GM18508 (cell line): Measurements from ENCODE around the gene ODC1.

ENCODE experiments used
- ATAC-seq: cut with Tn5 transposase; IDR thresholded peaks from one replicate; pipeline ENCODE4 v1.9.1; 2021; ENCODE audit warnings: moderate number of reproducible peaks; ENCODE audit not compliant: insufficient read depth, unreplicated experiment

Gene ODC1

DNA sequence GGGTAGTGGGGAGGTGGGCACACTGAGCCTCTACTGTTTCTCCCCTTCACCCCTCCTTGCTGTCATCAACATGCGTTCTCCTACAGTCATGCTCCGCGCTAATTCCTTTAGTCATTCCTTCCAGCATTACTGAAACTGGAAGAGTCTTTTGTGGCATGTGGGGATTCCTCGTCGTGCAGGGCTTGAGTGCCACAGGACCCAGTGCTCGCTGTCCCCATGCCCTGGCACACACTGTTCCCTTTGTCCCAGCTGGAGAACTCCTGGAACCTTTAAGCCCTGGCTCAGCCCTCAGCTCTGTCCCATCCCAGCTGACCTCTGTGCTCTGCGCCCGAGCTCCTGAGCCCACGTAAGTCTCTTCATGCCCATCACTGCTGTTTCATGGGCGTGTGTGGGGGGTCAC, 42.1 kb downstream of the ODC1 start:
- no peak for ATAC-seq

DNA sequence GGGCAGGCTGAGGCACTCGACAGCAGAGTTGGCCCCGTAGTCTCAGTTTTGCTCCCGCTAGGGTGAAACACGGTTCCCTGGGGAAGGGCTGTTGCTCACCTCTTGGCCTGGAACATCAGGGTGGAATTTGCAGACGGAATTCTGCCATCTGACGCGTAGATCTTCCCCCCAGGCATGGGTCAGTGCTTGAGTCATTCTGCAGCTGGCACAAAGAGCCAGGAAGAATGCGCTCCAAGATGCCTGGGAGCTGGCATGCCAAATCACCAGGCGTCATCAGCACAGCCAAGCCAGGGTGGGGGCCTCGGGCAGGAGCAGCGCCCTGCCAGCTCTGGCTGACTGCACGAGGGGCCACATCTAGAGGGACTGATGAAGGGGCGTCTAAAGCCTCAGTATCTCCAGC, 42.7 kb downstream of the ODC1 start:
- no peak for ATAC-seq

DNA sequence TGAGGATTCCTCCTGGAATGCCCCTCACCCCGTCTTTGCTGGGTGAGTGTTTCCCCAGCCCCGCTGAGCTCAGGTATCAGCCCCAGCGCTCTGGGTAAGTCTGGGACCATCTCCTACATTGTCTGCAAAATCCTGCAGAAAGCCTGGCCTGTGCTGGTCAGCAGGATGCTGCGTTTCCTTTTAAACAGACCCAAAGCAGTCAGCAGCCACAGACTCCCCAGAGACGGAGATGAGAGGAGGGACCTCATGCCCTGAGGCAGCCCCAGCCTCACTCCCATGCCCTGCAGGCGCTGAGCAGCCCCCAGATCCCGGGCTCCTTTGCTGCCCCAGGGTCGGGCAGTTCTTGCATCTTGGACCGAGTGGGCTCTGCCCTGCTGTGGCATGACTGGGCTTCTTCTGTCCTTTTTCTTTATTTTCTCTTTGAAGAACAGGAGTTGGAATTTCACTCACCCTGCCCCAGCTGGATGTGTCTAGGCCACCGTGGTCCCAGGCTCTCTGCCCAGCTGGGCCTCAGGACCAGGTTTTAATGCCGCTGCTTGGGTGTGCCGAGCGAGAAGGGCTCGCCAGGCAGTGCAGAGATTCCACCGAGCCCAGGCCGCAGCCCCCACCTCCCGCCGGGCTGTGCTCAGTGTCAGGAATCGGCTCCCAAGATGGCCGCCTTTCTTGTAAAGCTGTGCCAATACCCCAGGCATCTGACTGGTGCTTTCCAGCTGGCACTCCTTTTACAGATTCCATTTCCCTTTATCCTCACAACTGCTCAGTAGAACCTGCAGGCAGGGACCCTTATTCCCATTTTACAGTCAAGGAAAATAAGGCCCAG, 43.6 kb downstream of the ODC1 start:
- ATAC-seq = no peak

DNA sequence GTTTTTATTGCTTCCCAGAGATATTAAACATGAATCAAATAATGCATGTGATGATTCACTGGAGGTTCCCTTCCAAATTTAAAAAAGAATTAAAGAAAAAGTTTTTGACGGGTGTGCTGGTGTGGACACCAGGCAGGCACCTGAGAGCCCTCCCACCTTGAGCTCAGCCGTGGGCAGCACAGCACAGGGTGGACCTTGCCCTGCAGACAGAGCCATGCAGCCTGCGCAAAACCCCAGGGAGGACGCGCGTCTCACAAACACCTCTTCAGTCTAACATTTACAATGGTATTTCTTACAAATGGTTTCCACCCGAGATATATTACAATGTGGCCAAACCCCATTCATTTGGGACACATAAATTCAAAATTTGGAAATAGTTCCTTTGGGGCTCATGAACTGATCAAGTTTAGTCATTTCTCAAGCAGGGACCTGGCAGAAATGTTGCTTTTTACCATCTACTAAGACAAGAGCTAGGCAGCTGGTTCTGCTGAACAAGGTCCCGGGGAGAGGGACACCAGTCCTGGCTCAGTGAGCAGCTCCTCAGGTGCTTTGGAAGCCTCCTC, 45.4 kb downstream of the ODC1 start:
- ATAC-seq = no peak

DNA sequence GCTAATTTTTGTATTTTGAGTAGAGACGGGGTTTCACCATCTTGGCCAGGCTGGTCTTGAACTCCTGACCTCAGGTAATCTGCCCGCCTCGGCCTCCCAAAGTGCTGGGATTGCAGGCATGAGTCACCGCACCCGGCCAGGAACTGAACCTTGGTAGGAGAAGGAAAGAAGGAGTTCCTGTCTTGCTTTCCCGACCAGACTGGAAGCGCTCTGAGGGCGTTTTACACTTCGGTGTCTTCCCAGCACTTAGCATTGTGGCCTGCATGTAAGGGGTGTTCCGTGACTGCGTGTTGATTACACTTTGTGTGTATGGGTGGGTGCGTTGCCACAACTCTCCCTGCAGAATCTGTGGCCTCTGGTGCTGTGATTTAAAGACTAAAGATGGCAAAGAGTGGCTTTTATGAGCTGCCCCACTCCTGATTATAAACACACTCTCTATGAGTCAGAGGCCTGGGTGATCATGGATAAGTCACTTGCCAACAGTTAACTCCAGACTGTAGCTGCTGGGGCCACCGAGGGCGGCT, 46.0 kb downstream of the ODC1 start:
- ATAC-seq = no peak

DNA sequence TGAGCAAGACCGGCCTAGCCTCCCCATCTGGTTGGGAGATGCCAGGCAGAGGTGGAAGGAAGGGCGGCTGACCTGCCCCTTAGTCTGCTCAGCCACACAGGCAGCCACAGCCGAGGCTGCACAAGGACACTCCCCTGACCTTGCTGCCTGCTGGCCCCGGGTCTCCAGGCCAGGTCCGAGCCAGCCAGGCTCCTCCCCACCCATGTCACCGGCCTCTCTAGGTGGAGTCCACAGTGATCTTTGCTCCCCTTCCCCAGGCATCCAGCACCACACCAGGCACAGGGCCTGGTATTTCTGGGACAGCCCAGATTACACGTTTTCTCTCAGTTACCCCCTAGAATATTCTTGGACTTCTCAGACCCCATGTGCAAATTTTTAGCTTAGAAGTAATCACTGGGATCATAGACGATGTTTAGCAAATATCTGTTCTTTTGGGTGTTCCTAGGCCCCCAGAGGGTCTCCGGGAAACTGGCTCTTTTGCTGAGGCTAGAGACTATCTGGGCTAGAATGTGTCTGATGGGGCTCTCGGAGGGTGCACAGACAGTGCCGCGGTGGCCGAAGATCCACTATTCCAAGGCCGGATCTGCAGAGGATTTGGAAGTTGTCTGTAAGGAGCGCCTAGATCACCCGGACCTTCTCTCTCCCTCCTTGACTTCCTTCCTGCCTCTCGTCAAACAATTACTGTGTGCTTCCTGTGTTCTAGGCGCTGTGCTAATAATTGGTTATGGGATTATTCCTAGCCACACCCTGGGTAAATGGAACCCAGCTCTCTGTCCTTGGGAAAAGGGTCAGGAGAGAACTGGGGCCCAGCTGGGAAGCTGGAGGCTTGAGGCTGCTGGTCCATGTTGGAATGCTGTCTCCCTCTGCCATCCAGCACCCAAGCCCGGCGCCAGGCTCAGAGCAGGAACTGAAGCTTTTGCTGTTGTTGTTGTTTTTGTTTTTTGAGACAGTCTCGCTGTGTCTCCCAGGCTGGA, 46.9 kb downstream of the ODC1 start:
- no peak for ATAC-seq

DNA sequence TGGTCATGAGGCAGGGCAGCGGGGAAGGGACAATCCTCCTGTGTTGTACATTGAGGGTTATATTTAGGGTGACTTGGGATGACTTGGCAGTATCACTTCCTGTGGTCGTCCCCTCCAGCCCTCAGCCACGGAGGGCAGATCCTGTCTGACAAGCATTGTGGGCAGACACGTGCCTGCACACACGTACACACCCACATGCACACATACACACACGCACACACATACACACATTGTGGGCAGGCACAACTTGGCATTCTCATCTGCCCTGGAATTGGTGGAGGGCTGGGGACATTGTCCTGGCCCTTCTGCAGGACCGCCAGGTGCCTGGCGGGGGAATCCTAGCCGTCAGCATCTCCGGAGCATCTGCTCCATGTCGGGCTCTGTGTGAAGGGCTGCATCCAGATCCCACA, 47.6 kb downstream of the ODC1 start:
- ATAC-seq = no peak

DNA sequence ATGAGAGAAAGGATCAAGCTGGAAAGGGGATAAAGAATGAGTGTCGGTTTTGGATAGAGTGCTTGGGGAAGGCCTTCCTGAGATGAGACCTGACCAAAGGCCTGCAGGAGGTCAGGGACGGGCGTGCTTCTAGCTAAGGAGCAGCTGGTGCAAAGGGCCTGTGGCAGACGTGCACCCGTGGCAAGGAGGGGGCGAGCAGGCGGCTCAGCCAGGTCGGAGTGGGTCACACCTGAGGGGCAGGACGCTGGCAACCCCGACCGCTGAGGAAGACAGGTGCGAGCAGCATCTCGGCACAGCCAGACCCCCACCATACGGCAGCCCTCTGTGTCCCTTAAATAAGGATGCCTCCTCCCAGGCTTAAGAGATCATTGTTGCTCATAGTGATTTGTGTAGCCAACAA, 48.1 kb downstream of the ODC1 start:
- no peak for ATAC-seq

DNA sequence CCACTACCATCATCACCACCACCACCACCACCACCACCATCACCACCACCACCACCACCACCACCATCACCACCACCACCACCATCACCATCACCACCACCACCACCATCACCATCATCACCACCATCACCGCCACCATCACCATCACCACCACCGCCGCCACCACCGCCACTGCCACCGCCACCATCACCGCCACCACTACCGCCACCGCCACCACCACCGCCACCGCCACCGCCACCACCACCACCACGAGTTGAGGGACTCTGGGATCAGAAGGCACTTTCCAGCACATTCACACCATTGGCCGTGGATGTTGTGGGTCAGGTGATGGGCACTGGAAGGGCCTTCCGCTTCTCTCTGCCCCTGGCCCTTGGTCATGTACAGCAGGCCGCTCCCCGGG, 48.8 kb downstream of the ODC1 start:
- no peak for ATAC-seq

DNA sequence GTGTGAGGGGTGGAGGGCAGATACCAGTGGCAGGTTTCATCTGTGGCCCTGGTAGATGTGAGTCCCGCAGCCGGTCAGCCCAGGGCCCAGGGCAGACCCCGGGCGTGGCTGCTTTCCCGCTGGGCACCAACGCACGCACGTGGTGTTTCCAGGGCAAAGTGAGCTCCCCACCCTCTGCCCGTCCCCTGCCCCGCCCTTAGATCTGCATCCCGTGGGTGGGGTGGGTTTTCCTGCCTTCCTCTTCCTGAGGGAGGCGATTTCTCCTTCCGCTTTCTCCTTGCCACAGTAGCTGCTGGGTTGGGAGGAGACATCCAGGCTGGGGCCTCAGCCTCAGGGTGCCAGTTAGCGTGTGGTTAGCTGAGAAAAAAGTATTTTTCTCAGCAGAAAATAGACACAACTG, 49.6 kb downstream of the ODC1 start:
- ATAC-seq = no peak

DNA sequence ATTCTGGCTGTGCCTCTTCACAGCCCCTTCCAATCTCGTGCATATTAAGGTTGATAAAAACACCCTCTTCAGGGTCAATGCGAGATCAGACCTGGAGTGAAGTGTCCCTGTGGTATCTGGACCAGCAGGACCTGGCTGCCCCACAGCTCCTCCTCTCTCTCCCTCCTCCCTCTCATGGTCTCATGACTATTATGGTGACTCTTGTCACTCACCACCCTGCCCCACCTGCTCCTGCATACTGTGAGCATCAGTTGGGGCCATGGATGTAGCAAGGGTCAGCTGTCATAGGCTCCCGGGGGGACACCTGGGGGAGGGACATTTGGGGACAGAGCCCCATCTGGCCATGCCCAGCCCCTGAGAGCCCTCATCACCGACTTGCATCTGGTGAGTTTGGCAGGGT, 50.2 kb downstream of the ODC1 start:
- no peak for ATAC-seq

DNA sequence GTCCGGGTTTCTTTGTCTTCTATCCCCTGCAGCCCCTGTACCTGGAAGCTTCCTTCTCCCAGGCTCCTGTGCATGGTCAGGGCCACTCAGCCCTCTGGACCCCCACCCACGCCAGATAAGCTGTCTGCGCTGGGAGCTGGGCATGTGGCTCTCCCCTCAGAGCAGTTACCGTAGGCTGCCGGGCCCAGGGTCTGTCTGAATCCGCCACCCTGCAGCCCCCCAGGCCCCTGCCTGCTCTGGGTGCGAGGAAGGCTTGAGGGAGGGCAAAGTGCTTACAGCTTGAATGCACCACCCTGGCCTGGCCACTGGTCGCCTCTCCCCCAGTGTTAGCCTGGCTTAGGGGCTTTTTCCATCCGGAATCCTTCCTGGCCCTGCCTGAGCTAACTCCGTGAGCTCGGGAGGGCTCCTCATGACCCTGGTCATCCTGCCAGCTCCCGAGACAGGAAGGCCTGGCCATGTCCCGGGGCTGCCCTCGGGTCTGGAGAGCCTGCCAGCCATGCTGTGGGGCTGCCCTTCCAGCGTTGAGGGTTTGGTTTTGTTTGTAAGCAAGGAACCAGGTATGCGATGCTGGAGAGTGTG, 50.7 kb downstream of the ODC1 start:
- no peak for ATAC-seq

DNA sequence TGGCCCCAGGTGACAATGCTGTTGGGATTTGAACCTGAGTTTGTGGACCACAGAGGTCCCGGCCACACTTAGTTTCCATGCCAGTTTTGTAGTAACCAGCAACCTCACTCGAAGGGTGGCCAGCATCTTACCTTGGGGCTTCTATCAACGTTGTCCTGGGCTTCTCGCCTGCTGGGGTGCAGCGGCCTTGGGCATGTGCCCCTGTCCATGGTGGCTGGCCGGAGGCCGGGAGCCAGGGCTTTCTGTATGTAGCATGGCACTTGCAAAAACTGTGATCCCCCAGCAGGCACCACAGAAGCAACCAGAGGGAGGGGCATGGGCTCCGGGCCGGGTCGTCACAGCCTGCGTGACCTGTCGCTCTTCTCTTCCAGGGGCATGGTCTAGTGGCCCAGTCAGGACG, 51.7 kb downstream of the ODC1 start:
- no peak for ATAC-seq

DNA sequence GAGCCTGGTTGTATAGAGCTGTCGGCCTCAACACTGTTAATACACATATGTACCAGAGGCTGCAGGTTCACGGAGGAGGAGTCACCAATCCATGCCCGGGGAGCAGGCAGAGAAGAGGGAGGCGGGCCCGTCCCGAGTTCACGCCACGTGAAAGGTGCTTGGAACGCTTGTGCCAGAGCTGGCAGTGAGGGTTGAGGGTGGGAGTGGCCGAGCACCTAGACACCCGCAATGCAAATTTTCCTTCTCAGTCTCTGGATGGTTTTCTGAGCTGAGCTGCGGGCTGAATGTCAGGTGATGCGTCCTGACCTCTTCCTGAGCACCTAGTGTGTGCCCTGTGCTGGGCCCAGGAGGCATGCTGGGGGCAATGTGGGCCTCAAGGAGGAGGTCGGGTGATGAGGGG, 52.2 kb downstream of the ODC1 start:
- no peak for ATAC-seq

DNA sequence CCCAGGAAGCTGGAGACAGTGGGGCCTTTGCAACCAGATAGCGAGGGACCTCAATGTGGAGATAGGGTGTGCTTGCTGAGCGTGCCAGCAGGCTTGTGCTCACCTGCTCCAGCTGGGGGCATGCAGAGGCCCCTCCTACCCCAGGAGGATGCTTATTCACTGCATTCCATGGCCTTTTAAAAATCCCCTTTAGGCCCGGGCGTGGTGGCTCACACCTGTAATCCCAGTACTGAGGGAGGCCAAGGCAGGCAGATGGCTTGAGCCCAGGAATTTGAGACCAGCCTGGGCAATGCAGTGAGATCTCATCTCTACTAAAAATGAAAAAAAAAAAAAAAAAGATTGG, 54.5 kb downstream of the ODC1 start:
- no peak for ATAC-seq

DNA sequence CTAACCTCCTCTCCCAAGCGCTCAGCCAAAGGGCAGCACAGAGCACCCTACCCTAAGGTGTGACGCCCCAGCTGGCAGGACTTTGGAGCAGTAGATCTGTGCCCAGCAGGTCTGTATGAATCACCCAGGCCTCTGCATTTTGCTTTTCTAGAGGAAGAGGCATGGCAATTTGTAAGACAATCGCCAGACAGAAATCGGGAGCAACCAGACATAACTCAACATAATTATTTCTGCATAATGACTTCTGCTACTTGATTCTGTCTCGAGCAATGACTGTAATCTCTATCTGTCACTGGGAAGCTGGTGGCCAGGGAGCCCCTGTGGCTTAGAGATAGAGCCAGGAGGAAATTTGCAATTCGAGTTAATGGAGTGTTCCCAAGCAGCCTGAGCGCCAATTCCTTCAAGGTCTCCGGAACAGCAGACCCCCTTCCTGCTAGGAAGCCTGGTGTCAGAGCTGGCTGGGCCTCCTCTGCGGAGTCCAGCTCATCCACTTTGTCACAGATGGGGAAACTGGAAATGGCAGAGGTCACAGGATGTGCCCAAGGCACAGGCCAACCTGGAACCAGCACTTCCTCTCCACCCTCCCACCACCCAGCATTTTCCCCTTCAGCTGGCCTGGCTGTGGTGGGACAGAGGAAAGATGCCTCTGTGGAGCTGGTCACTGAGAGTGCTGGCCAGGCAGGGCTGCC, 55.0 kb downstream of the ODC1 start:
- no peak for ATAC-seq

DNA sequence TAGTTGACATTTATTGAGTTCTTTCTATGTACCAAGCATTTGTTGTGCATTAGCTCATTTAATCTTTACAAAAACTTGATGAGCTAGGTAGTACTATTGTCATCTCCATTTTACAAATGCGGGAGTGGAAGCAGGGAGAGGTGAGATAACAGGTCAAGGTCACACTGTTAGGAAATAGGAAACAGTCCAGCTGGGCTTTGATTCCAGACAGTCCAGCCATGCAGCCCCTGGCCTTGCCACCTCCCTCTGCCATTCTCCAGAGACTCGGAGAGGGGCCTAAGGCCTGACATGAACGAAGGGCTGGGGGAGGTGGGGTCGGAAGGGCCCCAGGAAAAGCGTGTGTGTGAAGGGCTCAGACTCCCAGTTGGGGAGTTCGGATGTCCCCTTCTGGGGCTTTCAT, 55.6 kb downstream of the ODC1 start:
- ATAC-seq = no peak

DNA sequence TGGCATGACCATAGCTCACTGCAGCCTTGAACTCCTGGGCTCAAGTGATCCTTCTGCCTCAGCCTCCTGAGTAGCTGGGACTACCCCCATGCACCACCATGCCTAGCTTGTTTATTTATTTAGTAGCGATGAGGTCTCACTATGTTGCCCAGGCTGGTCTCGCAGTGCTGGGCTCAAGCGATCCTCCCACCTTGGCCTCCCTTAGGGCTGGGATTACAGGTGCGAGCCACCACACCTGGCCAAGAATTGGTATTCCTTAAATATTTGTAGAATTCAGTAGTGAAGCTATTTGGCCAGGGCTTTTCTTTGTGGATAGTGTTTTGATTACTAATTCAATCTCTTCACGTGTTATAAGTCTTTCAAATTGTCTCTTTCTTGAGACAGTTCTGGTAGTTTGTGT, 56.0 kb downstream of the ODC1 start:
- no peak for ATAC-seq

DNA sequence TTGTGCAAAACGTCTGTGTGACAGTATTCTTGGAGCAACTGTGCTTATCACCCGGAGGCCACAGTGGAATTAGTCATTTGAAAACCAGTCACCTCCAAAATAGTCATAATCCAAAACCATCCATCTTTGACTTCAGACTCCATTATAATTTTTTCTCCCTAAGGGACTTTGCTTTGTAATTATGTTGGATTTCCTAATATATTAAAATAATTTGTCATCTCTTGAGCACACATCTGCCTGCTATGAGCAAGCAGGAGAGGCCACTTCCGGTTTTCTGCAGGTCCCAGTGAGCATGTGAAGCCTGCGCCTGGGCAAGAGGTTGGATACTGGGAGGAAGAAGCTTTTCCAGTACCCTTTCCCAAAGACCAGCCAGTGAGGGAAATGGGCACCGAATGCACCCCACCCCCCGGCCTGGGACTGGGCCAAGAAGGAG, 57.7 kb downstream of the ODC1 start:
- ATAC-seq = no peak
